GM23248 (cell line): ENCODE data around the gene KIFAP3.

Experiments used
- EZH2 ChIP-seq: fragments of 200-600 bp; sonication (generic); IDR thresholded peaks from 2 replicates; pipeline ENCODE4 v1.6.1; 2018; ENCODE audit warnings: antibody characterized with exemption, mild to moderate bottlenecking; ENCODE audit not compliant: insufficient read depth, poor library complexity, severe bottlenecking
- EZH2phosphoT487 ChIP-seq: fragments of 200-600 bp; sonication (generic); IDR thresholded peaks from 2 replicates; pipeline ENCODE4 v1.6.1; 2018; ENCODE audit warnings: antibody characterized with exemption, moderate library complexity, mild to moderate bottlenecking, low read depth; ENCODE audit not compliant: insufficient read depth

GRCh38 chr1:169893645-169894423, 180.7 kb downstream of the KIFAP3 start, which contains the start of gene SCYL3:
- TF ChIP-seq EZH2 = no peak
- TF ChIP-seq EZH2phosphoT487 = no peak
